C1 segment of cervical spinal cord (tissue), 14 donors: ENCODE results near the gene SCN2B.

Experiments used
- DNase-seq, 14 donors: peaks; one replicate each; lab custom pipeline; 2025; lab: John Stamatoyannopoulos, UW

The SCN2B gene, protein sequence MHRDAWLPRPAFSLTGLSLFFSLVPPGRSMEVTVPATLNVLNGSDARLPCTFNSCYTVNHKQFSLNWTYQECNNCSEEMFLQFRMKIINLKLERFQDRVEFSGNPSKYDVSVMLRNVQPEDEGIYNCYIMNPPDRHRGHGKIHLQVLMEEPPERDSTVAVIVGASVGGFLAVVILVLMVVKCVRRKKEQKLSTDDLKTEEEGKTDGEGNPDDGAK

DNA sequence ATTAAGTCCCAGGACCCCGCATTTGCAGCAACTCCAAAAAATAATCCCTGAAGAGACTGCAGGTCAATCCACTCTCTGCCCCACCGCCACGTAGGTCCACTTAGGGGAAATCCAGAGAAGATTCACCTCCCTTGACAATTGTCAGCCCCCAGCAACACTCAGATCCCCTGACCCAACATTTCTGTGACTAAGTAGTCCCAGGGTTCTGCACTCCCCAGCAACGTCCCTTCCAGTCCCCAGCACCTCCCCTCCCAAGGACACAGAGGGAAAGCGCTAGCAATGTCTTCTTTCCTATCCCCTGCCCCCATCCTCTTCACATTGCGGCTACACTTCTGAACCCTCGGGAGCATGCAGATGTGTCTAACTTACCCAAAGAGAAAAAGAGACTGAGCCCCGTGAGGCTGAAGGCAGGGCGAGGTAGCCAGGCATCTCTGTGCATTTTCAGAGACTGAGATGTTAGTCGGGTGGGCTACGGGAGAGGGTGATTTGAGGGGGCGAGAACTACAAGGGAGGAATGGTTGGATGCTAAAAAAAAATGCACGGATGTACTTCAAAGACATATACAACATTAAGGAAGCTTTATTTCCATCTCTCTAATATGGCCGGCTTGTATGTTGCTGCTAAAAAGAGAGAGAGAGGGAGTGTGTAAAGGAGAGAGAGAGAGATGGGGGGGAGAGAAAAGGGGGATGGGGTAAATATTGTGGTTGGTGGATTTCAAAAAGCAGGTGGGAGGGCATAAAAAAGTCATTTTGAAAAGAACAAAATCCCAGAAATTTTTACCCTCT, at the start of gene SCN2B:
Gene SCN2B, minus strand, starts transcription at position 647 of the 785 bp plus-strand sequence. Its CDS starts 208 bp downstream, at position 439.
- DNase-seq: peak in 5 of 14 donors; percentile 32 to 83 (median 42)

- no peak for DNase-seq
These were observed 48.2 kb upstream of the SCN2B start, which contains the start of gene JAML for GRCh38 chr11:118224511-118225188. TSS of gene JAML (minus strand) at chr11:118225011. CDS start at chr11:118214866, 10,145 bp downstream.

GRCh38 chr11:118223992-118224391, 47.6 kb upstream of the SCN2B start:
- DNase-seq: no peak

- no peak for DNase-seq
These were observed 47.1 kb upstream of the SCN2B start for GRCh38 chr11:118223570-118223969.

- no peak for DNase-seq
These were observed 46.0 kb upstream of the SCN2B start for GRCh38 chr11:118222437-118222836.

- DNase-seq: no peak
These were observed 45.0 kb upstream of the SCN2B start for GRCh38 chr11:118221419-118221818.

- no peak for DNase-seq
These were observed 43.3 kb upstream of the SCN2B start for GRCh38 chr11:118219732-118220131.

- DNase-seq: no peak
These were observed 42.8 kb upstream of the SCN2B start for GRCh38 chr11:118219244-118219643.

- no peak for DNase-seq
These were observed 41.1 kb upstream of the SCN2B start for GRCh38 chr11:118217575-118217974.

GRCh38 chr11:118216621-118217481, 40.4 kb upstream of the SCN2B start:
- DNase-seq: no peak

GRCh38 chr11:118215765-118216164, 39.3 kb upstream of the SCN2B start:
- no peak for DNase-seq

GRCh38 chr11:118215262-118215661, 38.8 kb upstream of the SCN2B start:
- DNase-seq: no peak

GRCh38 chr11:118214210-118214914, 37.9 kb upstream of the SCN2B start:
- DNase-seq: peak in 2 of 14 donors; percentile 5 to 8

GRCh38 chr11:118213781-118214180, 37.3 kb upstream of the SCN2B start:
- DNase-seq: no peak

DNA sequence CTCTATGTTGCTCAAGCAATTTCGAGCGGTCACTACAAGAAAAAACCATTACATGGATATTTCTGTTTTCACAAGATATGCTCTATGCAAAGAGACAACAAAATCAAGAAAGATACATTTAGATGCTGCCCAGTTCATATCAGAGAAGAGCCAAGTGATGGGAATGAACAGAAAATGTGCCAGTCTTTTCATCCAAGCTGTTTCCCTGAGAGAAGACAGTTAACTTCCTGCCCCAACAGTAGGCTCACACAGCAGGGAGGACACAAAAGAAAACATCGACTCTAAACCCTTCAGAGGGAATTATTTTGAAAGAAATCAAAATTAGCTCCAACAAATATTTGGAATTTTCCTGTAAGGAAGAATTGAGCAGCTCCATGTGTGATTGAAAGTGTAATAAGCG, 36.8 kb upstream of the SCN2B start:
- peak in 1 of 14 donors; percentile 83 for DNase-seq

GRCh38 chr11:118212781-118213191, 36.3 kb upstream of the SCN2B start:
- peak in 1 of 14 donors; percentile 83 for DNase-seq

- peak in 1 of 14 donors; percentile 10 for DNase-seq
These were observed 35.8 kb upstream of the SCN2B start for GRCh38 chr11:118212131-118212725.

GRCh38 chr11:118211006-118211405, 34.6 kb upstream of the SCN2B start:
- DNase-seq: peak in 1 of 14 donors; percentile 35

DNA sequence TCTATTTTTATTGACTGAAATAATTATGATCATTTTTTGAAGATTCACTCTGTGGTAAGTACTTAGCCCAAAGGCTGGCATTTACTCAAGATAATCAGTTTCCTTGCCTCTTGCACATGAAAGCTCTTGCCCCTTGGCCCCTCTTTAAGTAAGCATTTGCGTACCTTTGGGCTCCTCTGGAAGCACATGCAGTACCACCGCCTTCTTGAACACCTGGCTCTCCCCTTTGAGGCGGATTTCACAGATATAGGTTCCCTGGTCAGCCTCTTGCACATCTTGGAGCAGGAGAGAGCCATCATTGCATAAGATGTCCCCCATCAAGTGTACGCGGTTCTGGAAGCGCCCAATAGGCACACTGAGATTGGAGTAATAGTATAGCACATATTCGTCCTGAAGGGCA, 33.9 kb upstream of the SCN2B start:
- no peak for DNase-seq

DNA sequence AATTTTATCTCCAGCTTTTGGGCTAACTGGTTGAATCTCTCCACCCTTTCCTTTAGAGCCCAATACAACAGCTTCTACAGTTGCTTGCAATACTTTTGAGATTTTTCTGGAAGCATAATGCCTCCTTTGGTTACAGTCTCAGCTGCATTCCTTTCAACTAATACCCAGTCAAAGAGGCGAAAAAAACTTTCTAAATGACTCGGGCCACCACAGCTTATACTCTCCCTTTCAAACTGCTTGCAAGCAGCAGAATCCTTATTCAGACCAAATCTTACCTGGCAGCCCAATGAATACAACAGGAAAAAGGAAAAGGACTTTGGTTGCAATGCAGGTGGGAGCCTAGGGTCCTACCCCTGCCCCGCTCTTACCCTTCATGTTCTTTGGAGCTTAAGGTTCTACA, 32.6 kb upstream of the SCN2B start:
- no peak for DNase-seq
